Lower leg skin (tissue), 3 donors: ENCODE results near the gene LIN37.

ENCODE experiments used
- CTCF ChIP-seq, 3 donors: fragments of 450-650 bp; IDR thresholded peaks; one replicate each; pipeline ENCODE4 v1.5.1; 2016; ENCODE audit warnings: antibody characterized with exemption in 3 of 3, mild to moderate bottlenecking in 3 of 3, moderate library complexity in 2 of 3
- POLR2A ChIP-seq, 2 donors: fragments of 450-650 bp; IDR thresholded peaks; one replicate each; pipeline ENCODE4 v1.6.1; 2016 to 2017; ENCODE audit warnings: antibody characterized with exemption in 2 of 2, mild to moderate bottlenecking in 1 of 2, moderate library complexity in 1 of 2

GRCh38 chr19:35739275-35740107, 8.9 kb upstream of the LIN37 start:
- no peak for TF ChIP-seq CTCF (IDR thresholded peaks at IDR 0.05)
- TF ChIP-seq POLR2A (IDR thresholded peaks at IDR 0.05): no peak
